CD4-positive, alpha-beta memory T cell (primary cell): ENCODE data around the gene DDN. TPM values are rescaled to one million over a fixed set of nuclear protein-coding genes. Genes with fewer than 3 reads are reported as not detected.

Experiments
- CTCF ChIA-PET: fragments of 350-600 bp; sonication (Branson Sonifier 250); formaldehyde crosslinking; loops from one replicate; lab custom pipeline; 2021; ENCODE audit warnings: inconsistent platforms; ENCODE audit not compliant: partially characterized antibody; lab: Charles Lee
- POLR2A ChIA-PET: fragments of 350-600 bp; sonication (Branson Sonifier 250); formaldehyde crosslinking; loops from one replicate; lab custom pipeline; 2021; ENCODE audit not compliant: partially characterized antibody; lab: Charles Lee
- DNase-seq, 5 donors: peaks; one replicate each; pipeline versions ENCODE4 v3.0.0 to v3.0.0-alpha.2; 2020 to 2022; ENCODE audit warnings: mixed read lengths in 1 of 5
- H3K27ac ChIP-seq: one replicate; pipeline ENCODE4 v1.7.0; 2013; ENCODE audit warnings: low read depth, low read length
- H3K27me3 ChIP-seq: 2 replicates; pipeline ENCODE4 v1.7.0; 2013; ENCODE audit warnings: mild to moderate bottlenecking, low read length, moderate library complexity; ENCODE audit not compliant: insufficient read depth
- H3K36me3 ChIP-seq: 2 replicates; pipeline ENCODE4 v1.7.0; 2013; ENCODE audit warnings: mild to moderate bottlenecking, low read length, moderate library complexity; ENCODE audit not compliant: insufficient read depth
- H3K4me1 ChIP-seq: 2 replicates; pipeline ENCODE4 v1.7.0; 2013; ENCODE audit warnings: mild to moderate bottlenecking, low read length, moderate library complexity; ENCODE audit not compliant: insufficient read depth
- H3K4me3 ChIP-seq, 2 donors: one replicate each; pipeline ENCODE4 v1.7.0; 2013; ENCODE audit warnings: low read length in 2 of 2, mild to moderate bottlenecking in 1 of 2
- H3K9me3 ChIP-seq, 2 donors: one replicate each; pipeline ENCODE4 v1.7.0; 2013; ENCODE audit warnings: low read length in 2 of 2, control low read depth in 1 of 2; ENCODE audit not compliant: control insufficient read depth in 1 of 2
- H3K27ac Mint-ChIP-seq, 7 donors: one replicate each; pipeline ENCODE4 v1.8.0; 2020 to 2021; ENCODE audit warnings: mixed read lengths in 7 of 7, mild to moderate bottlenecking in 6 of 7, inconsistent platforms in 3 of 7, moderate library complexity in 3 of 7
- H3K27me3 Mint-ChIP-seq, 2 donors: one replicate each; pipeline ENCODE4 v1.8.0; 2020 to 2021; ENCODE audit warnings: mixed read lengths in 2 of 2
- H3K36me3 Mint-ChIP-seq, 2 donors: one replicate each; pipeline ENCODE4 v1.8.0; 2020 to 2021; ENCODE audit warnings: mixed read lengths in 2 of 2, inconsistent platforms in 1 of 2, mild to moderate bottlenecking in 1 of 2
- H3K4me1 Mint-ChIP-seq, 4 donors: one replicate each; pipeline ENCODE4 v1.8.0; 2020 to 2021; ENCODE audit warnings: mixed read lengths in 4 of 4, mild to moderate bottlenecking in 1 of 4
- H3K4me3 Mint-ChIP-seq, 8 donors: one replicate each; pipeline ENCODE4 v1.8.0; 2020 to 2021; ENCODE audit warnings: mixed read lengths in 8 of 8, mild to moderate bottlenecking in 7 of 8, moderate library complexity in 6 of 8, inconsistent platforms in 3 of 8
- H3K9me3 Mint-ChIP-seq, 8 donors: one replicate each; pipeline ENCODE4 v1.8.0; 2020 to 2021; ENCODE audit warnings: mixed read lengths in 8 of 8, mild to moderate bottlenecking in 5 of 8, inconsistent platforms in 3 of 8, moderate library complexity in 1 of 8
- intact Hi-C: fragments of 100-400 bp; cut with micrococcal nuclease; formaldehyde crosslinking; loops from one replicate; pipeline ENCODE4 v1.15.1; 2023
- polyA plus RNA-seq, 2 donors: library from polyadenylated mRNA; unstranded; fragments of 300-500 nt; fragmentation: Illumina TruSeq; gene quantifications; one replicate each; pipeline ENCODE4 v1.2.3, GENCODE V29; 2021
- total RNA-seq, 2 experiments: library from RNA; stranded (reverse); gene quantifications; one replicate each; pipeline ENCODE4 v1.2.3, GENCODE V29; 2021

DDN gene
- total and polyA plus RNA-seq, 4 experiments from 2014 or later, result not detected

- Mint-ChIP-seq H3K9me3 (no peaks in the 10 kb centered on the region), H3K4me3 (no peak overlapping the region), H3K27me3 (peaks cover 38 to 40% of the 10 kb centered on the region in 2 donors), H3K4me1 (peaks cover 16 to 24% (median 18%) of the 10 kb centered on the region in 4 donors), H3K27ac (no peak overlapping the region), H3K36me3 (no peaks in the 10 kb centered on the region)
- Histone ChIP-seq H3K4me1 (peaks cover 14% of the 10 kb centered on the region), H3K27ac (no peak overlapping the region), H3K27me3 (peaks cover 12% of the 10 kb centered on the region), H3K36me3 (no peaks in the 10 kb centered on the region), H3K4me3 (no peak overlapping the region), H3K9me3 (no peaks in the 10 kb centered on the region)
- ChIA-PET CTCF (interaction anchor here (0.6 to 14.1 kb wide), 6 partner anchors 10 to 138 kb away, joined by 3 to 244 read pairs (median 5); partner anchors contain the start of genes ARF3, DDX23 and WNT1), POLR2A (no interaction called here)
- intact Hi-C loops, result no loop called here
- no peak for DNase-seq
Observed at GRCh38 chr12:48991247-48992050, 7.7 kb downstream of the DDN start.

DNA sequence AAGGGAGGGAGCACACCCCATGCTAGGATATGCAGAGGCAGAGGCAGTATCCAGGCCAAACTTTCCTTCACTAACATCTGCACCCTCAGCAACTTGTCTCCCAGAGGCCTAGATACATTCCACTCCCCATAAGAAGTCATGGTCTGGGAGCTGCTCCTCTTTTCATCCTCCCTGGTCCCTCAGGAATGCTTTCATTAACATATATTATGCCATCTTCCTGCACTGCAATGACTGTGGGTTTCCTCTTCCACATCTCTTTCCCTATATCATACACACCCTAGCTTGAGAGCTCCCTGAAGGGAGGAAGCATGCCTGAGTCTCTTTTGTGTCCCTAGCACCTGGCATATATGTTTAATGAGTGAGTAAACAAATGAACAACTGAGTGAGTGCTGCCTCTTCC is 8.6 kb downstream of the DDN start:
- Histone ChIP-seq H3K4me3 (no peak overlapping the region), H3K27me3 (peaks cover 12% of the 10 kb centered on the region), H3K4me1 (peaks cover 13% of the 10 kb centered on the region), H3K36me3 (no peaks in the 10 kb centered on the region), H3K9me3 (no peaks in the 10 kb centered on the region), H3K27ac (no peak overlapping the region)
- no peaks in the 10 kb centered on the region for H3K36me3 Mint-ChIP-seq
- DNase-seq, result no peak
- ChIA-PET POLR2A (no interaction called here), CTCF (interaction anchor here (0.7 to 14.1 kb wide), 6 partner anchors 9 to 138 kb away, joined by 3 to 244 read pairs (median 28); partner anchors contain the start of genes ARF3, DDN, DDX23 and WNT1)
- peaks cover 11 to 17% (median 16%) of the 10 kb centered on the region in 4 donors for H3K4me1 Mint-ChIP-seq
- no peak overlapping the region for H3K4me3 Mint-ChIP-seq
- H3K9me3 Mint-ChIP-seq, result no peaks in the 10 kb centered on the region
- intact Hi-C loops, result no loop called here
- peaks cover 34% of the 10 kb centered on the region in 2 donors for H3K27me3 Mint-ChIP-seq
- H3K27ac Mint-ChIP-seq, result no peak overlapping the region

DNA sequence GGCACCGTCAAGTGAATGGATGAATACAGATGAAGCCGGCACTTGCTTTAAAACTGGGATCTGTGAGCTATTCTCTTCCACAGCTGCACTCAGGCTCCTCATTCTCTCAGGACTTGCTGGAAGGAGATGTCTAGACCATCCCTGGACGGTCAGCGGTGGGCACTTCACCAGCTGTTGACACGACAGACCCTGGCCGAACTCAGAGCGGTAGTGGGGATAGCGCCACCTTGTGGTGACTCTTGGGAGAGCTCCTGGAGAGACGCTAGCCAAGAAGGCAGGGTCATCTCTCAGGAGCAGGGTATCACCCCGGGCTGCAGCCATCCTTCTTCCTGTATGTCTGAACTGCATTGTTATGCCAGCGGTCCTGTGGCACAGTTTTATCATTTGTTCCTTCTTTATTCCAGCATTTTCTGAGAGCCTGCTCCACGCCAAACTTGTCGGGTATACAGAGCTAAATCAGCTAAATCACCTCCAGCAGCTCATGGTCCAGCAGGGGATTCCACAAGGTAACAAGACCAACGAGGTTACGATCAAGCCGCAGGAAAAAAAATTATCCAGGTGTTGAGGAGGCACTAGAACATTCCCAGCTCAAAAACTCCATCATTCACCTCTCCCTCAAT is 11.0 kb downstream of the DDN start:
- H3K4me3 ChIP-seq, result no peak overlapping the region
- peaks cover 10 to 15% (median 11%) of the 10 kb centered on the region in 4 donors for H3K4me1 Mint-ChIP-seq
- DNase-seq, result peak; percentile 64 to 74 (median 67)
- H3K9me3 ChIP-seq, result no peaks in the 10 kb centered on the region
- no peaks in the 10 kb centered on the region for H3K36me3 ChIP-seq
- H3K27me3 Mint-ChIP-seq, result peaks cover 21 to 22% of the 10 kb centered on the region in 2 donors
- ChIA-PET POLR2A (interaction anchor here (0.5 to 2.4 kb wide), 12 partner anchors 9 to 247 kb away, joined by 3 to 29 read pairs (median 5); partner anchors contain the start of genes ARF3, DDX23, FKBP11 and TUBA1B), CTCF (interaction anchor here (0.6 to 14.1 kb wide), 50 partner anchors 8 to 1196 kb away, joined by 3 to 244 read pairs (median 5); partner anchors contain the start of genes ARF3, DDN, DDX23 and FKBP11)
- peak overlapping the region in 3 of 7 donors; percentile 21 to 65 (median 45) for H3K27ac Mint-ChIP-seq
- peak overlapping the region in 2 of 8 donors; percentile 7 to 35 for H3K4me3 Mint-ChIP-seq
- H3K9me3 Mint-ChIP-seq, result no peaks in the 10 kb centered on the region
- H3K27ac ChIP-seq, result no peak overlapping the region
- peaks cover 4% of the 10 kb centered on the region for H3K27me3 ChIP-seq
- H3K36me3 Mint-ChIP-seq, result no peaks in the 10 kb centered on the region
- H3K4me1 ChIP-seq, result peaks cover 6% of the 10 kb centered on the region
- intact Hi-C loops, result loop anchor here (1.0 to 2.0 kb wide), 6 partner anchors 8 to 135 kb away; partner anchors contain the start of gene FKBP11

- Histone ChIP-seq H3K9me3 (no peaks in the 10 kb centered on the region), H3K4me1 (peaks cover 9% of the 10 kb centered on the region), H3K4me3 (no peak overlapping the region), H3K27me3 (peaks cover 4% of the 10 kb centered on the region), H3K27ac (no peak overlapping the region), H3K36me3 (no peaks in the 10 kb centered on the region)
- ChIA-PET CTCF (interaction anchor here (1.3 to 14.1 kb wide), 7 partner anchors 7 to 280 kb away, joined by 3 to 244 read pairs (median 36); partner anchors contain the start of genes DDN, DDX23 and WNT1), POLR2A (no interaction called here)
- no peak for DNase-seq
- H3K36me3 Mint-ChIP-seq, result no peaks in the 10 kb centered on the region
- peaks cover 0 to 3% (median 0%) of the 10 kb centered on the region in 8 donors for H3K9me3 Mint-ChIP-seq
- peaks cover 18 to 20% of the 10 kb centered on the region in 2 donors for H3K27me3 Mint-ChIP-seq
- H3K27ac Mint-ChIP-seq, result no peak overlapping the region
- H3K4me3 Mint-ChIP-seq, result no peak overlapping the region
- intact Hi-C loops, result no loop called here
- peaks cover 16 to 22% (median 19%) of the 10 kb centered on the region in 4 donors for H3K4me1 Mint-ChIP-seq
Observed at GRCh38 chr12:48986720-48987291, 12.4 kb downstream of the DDN start.

DNA sequence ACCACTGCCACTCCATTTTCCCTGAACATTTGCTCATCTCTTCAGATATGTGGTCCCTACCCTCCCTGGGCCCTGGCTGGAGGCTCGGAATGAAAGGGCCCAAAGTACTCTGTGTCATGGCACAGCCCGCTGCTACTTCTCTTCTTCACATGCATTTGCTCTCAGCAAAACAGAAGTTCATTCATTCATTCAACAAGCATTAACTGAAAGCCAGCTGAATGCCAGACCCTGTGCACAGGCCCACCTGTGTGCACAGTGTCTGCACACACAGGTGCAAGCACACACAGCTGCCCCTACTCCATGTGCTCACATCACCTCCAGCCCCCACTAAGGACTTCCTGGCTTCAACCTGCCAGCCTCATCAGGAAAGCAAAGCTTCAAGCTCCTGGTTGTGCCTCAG is 13.3 kb downstream of the DDN start:
- ChIA-PET POLR2A (no interaction called here), CTCF (interaction anchor here (0.6 to 13.4 kb wide), 5 partner anchors 8 to 133 kb away, joined by 3 to 244 read pairs (median 36); partner anchors contain the start of genes DDN, DDX23 and WNT10B)
- DNase-seq, result no peak
- Mint-ChIP-seq H3K4me1 (peaks cover 25 to 30% (median 28%) of the 10 kb centered on the region in 4 donors), H3K27ac (peak overlapping the region in 1 of 7 donors; percentile 45), H3K27me3 (peaks cover 19 to 21% of the 10 kb centered on the region in 2 donors), H3K36me3 (peaks cover 0 to 1% of the 10 kb centered on the region in 2 donors), H3K4me3 (no peak overlapping the region), H3K9me3 (peaks cover 0 to 8% (median 0%) of the 10 kb centered on the region in 8 donors)
- H3K27ac ChIP-seq, result no peak overlapping the region
- H3K4me1 ChIP-seq, result peaks cover 18% of the 10 kb centered on the region
- no peaks in the 10 kb centered on the region for H3K36me3 ChIP-seq
- intact Hi-C loops, result no loop called here
- peaks cover 4% of the 10 kb centered on the region for H3K27me3 ChIP-seq
- no peaks in the 10 kb centered on the region for H3K9me3 ChIP-seq
- no peak overlapping the region for H3K4me3 ChIP-seq

- intact Hi-C loops, result no loop called here
- POLR2A ChIA-PET, result no interaction called here
- H3K27me3 ChIP-seq, result peaks cover 4% of the 10 kb centered on the region
- H3K4me3 ChIP-seq, result no peak overlapping the region
- Mint-ChIP-seq H3K9me3 (peaks cover 0 to 11% (median 0%) of the 10 kb centered on the region in 8 donors), H3K4me1 (peaks cover 28 to 33% (median 32%) of the 10 kb centered on the region in 4 donors), H3K27ac (no peak overlapping the region), H3K36me3 (peaks cover 0 to 1% of the 10 kb centered on the region in 2 donors), H3K27me3 (peaks cover 15 to 17% of the 10 kb centered on the region in 2 donors), H3K4me3 (no peak overlapping the region)
- H3K27ac ChIP-seq, result no peak overlapping the region
- DNase-seq, result no peak
- CTCF ChIA-PET, result interaction anchor here (0.6 to 13.4 kb wide), 6 partner anchors 8 to 133 kb away, joined by 3 to 244 read pairs (median 20); partner anchors contain the start of genes DDN, DDX23 and WNT10B
- H3K4me1 ChIP-seq, result peaks cover 23% of the 10 kb centered on the region
- no peaks in the 10 kb centered on the region for H3K9me3 ChIP-seq
- no peaks in the 10 kb centered on the region for H3K36me3 ChIP-seq
Observed at GRCh38 chr12:48985475-48985897, 13.7 kb downstream of the DDN start.
